Endodermal cell (in vitro differentiated cells): Measurements from ENCODE around the gene CYP11A1. TPM values are rescaled to one million over a fixed set of nuclear protein-coding genes. Genes with fewer than 3 reads are reported as not detected.

Experiments used
- DNase-seq: peaks from one replicate; pipeline ENCODE4 v3.0.0-alpha.2; 2017
- H3K27ac ChIP-seq: 2 replicates; pipeline ENCODE4 v1.5.1; 2013; ENCODE audit warnings: mild to moderate bottlenecking, low read depth, low read length, moderate library complexity
- H3K27me3 ChIP-seq: 2 replicates; pipeline ENCODE4 v1.6.1; 2013; ENCODE audit warnings: mild to moderate bottlenecking, low read length, moderate library complexity; ENCODE audit not compliant: insufficient read depth, control insufficient read depth, poor library complexity, severe bottlenecking
- H3K36me3 ChIP-seq: 2 replicates; pipeline ENCODE4 v1.7.0; 2013; ENCODE audit warnings: mild to moderate bottlenecking, low read length, moderate library complexity; ENCODE audit not compliant: control insufficient read depth, insufficient read depth
- H3K4me1 ChIP-seq: one replicate; pipeline ENCODE4 v1.7.0; 2013; ENCODE audit warnings: low read length; ENCODE audit not compliant: control insufficient read depth, insufficient read depth
- H3K4me3 ChIP-seq: 2 replicates; pipeline ENCODE4 v1.5.1; 2013; ENCODE audit warnings: mild to moderate bottlenecking, low read length, moderate library complexity
- H3K9ac ChIP-seq: 2 replicates; pipeline ENCODE4 v1.6.1; 2013; ENCODE audit warnings: mild to moderate bottlenecking, low read length, moderate library complexity; ENCODE audit not compliant: poor library complexity, severe bottlenecking; ENCODE audit errors: extremely low read depth
- H3K9me3 ChIP-seq: 2 replicates; pipeline ENCODE4 v1.6.1; 2013; ENCODE audit warnings: mild to moderate bottlenecking, low read length, moderate library complexity; ENCODE audit not compliant: control insufficient read depth
- H3K27ac Mint-ChIP-seq: 2 replicates; pipeline ENCODE4 v1.8.0; 2020; ENCODE audit warnings: mixed read lengths
- H3K27me3 Mint-ChIP-seq: 2 replicates; pipeline ENCODE4 v1.8.0; 2021; ENCODE audit warnings: mild to moderate bottlenecking, mixed read lengths; ENCODE audit not compliant: insufficient read depth
- H3K36me3 Mint-ChIP-seq: 2 replicates; pipeline ENCODE4 v1.8.0; 2020; ENCODE audit warnings: low read depth, mixed read lengths
- H3K4me1 Mint-ChIP-seq: 2 replicates; pipeline ENCODE4 v1.8.0; 2020; ENCODE audit warnings: mixed read lengths
- H3K4me3 Mint-ChIP-seq: 2 replicates; pipeline ENCODE4 v1.8.0; 2020; ENCODE audit warnings: mild to moderate bottlenecking, moderate library complexity, mixed read lengths
- H3K9me3 Mint-ChIP-seq: 2 replicates; pipeline ENCODE4 v1.8.0; 2020; ENCODE audit warnings: mild to moderate bottlenecking, mixed read lengths
- CTCF ChIP-seq: fragments of 200-600 bp; sonication (generic); conservative IDR thresholded peaks from 2 replicates; pipeline ENCODE4 v1.5.0; 2021; ENCODE audit warnings: antibody characterized with exemption, mild to moderate bottlenecking
- WGBS, 2 experiments: methylation state at CpG; one replicate each; pipeline versions ENCODE4 v1.1.5 to v1.1.7; 2013; ENCODE audit warnings: missing lambda C conversion rate in 2 of 2, mixed read lengths in 1 of 2; ENCODE audit not compliant: insufficient coverage in 1 of 2, insufficient read length in 1 of 2; 5-methylcytosine and 5-hydroxymethylcytosine counted together
- total RNA-seq, 2 donors: library from RNA; stranded (reverse); fragmentation: NEBNext Ultra II Directional in 1 of 2; extraction: Animal tissue kit (Norgen Biotek cat#: 25700) in 1 of 2; gene quantifications; 2 replicates in 1 of 2; 3 replicates in 1 of 2; pipeline ENCODE4 v1.2.1, GENCODE V29; 2021

CYP11A1 gene
- total RNA-seq, 2 donors from 2014 or later = 4.8 to 5.3 TPM

- Mint-ChIP-seq H3K4me1 (no peaks in the 10 kb centered on the region), H3K27me3 (no peaks in the 10 kb centered on the region), H3K36me3 (peaks cover 5% of the 10 kb centered on the region), H3K4me3 (no peak overlapping the region), H3K27ac (no peak overlapping the region), H3K9me3 (no peaks in the 10 kb centered on the region)
- H3K27me3 ChIP-seq = no peaks in the 10 kb centered on the region
- 81 to 90% methylated on average over 5 to 7 of the region's 7 CpGs for WGBS, 2 experiments
- no peak overlapping the region for H3K9ac ChIP-seq
- H3K4me1 ChIP-seq = peaks cover 2% of the 10 kb centered on the region
- TF ChIP-seq CTCF = no peak
- H3K9me3 ChIP-seq = no peaks in the 10 kb centered on the region
- DNase-seq = no peak
- H3K4me3 ChIP-seq = no peak overlapping the region
- H3K27ac ChIP-seq = no peak overlapping the region
- H3K36me3 ChIP-seq = peaks cover 7% of the 10 kb centered on the region
Measured at GRCh38 chr15:74409225-74409624, 41.8 kb upstream of the CYP11A1 start.

GRCh38 chr15:74408815-74409214 is 41.4 kb upstream of the CYP11A1 start:
- Histone ChIP-seq H3K36me3 (peaks cover 7% of the 10 kb centered on the region), H3K9ac (no peak overlapping the region), H3K4me1 (peaks cover 2% of the 10 kb centered on the region), H3K9me3 (no peaks in the 10 kb centered on the region), H3K27ac (no peak overlapping the region), H3K27me3 (no peaks in the 10 kb centered on the region), H3K4me3 (no peak overlapping the region)
- no peak overlapping the region for H3K4me3 Mint-ChIP-seq
- no peaks in the 10 kb centered on the region for H3K4me1 Mint-ChIP-seq
- 84% methylated on average over 7 of the region's 7 CpGs; no CpG with 5 or more reads in 1 of the 2 experiments for WGBS, 2 experiments
- H3K27ac Mint-ChIP-seq = no peak overlapping the region
- H3K36me3 Mint-ChIP-seq = peaks cover 5% of the 10 kb centered on the region
- no peak for DNase-seq
- no peaks in the 10 kb centered on the region for H3K9me3 Mint-ChIP-seq
- no peaks in the 10 kb centered on the region for H3K27me3 Mint-ChIP-seq
- no peak for TF ChIP-seq CTCF

- WGBS, 2 experiments = 86 to 92% methylated on average over 2 of the region's 2 CpGs
- Mint-ChIP-seq H3K9me3 (no peaks in the 10 kb centered on the region), H3K4me3 (no peak overlapping the region), H3K27me3 (no peaks in the 10 kb centered on the region), H3K4me1 (no peaks in the 10 kb centered on the region), H3K36me3 (peaks cover 5% of the 10 kb centered on the region), H3K27ac (no peak overlapping the region)
- peaks cover 2% of the 10 kb centered on the region for H3K4me1 ChIP-seq
- no peak for TF ChIP-seq CTCF
- H3K9me3 ChIP-seq = no peaks in the 10 kb centered on the region
- H3K27me3 ChIP-seq = no peaks in the 10 kb centered on the region
- no peak overlapping the region for H3K4me3 ChIP-seq
- no peak overlapping the region for H3K27ac ChIP-seq
- peaks cover 4% of the 10 kb centered on the region for H3K36me3 ChIP-seq
- H3K9ac ChIP-seq = no peak overlapping the region
- DNase-seq = no peak
Measured at GRCh38 chr15:74408385-74408784, 40.9 kb upstream of the CYP11A1 start.
